ENCODE measurements around the gene TMEM163. TPM values are rescaled to one million over a fixed set of nuclear protein-coding genes. Genes with fewer than 3 reads are reported as not detected.
"Not testable (repeated sequence)": the region's sequence is repeated elsewhere in the genome, so short reads cannot be mapped to it uniquely, and the experiment has no call there.

The TMEM163 gene
- total RNA-seq, 4 donors from 2014 or later: 0.42 to 1.3 (median 1.1) TPM

DNA sequence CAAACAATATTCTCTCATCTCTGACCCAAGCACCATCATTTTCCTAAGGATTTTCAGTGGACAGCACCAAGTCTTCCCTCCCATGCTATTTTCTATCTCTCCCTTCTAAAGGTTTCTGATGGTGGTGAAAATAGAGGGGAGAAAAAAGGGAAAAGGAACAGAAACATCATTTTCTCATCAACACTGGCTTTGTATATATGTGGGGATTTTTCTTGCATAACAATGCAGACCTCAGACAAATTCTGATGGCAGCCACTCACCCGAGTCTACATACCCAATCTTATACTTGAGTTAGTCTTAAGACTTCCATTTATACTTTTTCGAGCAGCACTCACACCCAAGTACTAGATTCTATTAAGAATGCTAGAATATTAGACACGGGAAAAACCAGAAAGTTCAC lies 95.8 kb downstream of the TMEM163 start:
- Histone ChIP-seq H3K9me3 (peaks cover 0 to 14% (median 7%) of the 10 kb centered on the region in 4 donors), H3K36me3 (no peaks in the 10 kb centered on the region), H3K27ac (replicated peaks in 1 of 4) (no peak overlapping the region), H3K4me3 (no peak overlapping the region), H3K27me3 (no peaks in the 10 kb centered on the region), H3K4me1 (no peaks in the 10 kb centered on the region)
- WGBS: 78% methylated on average over 3 of the region's 3 CpGs
- no peak for DNase-seq (ENCODE audit: extremely low spot score)
- TF ChIP-seq POLR2A (IDR thresholded peaks at IDR 0.05; ENCODE audit: low read depth) (no peak), POLR2AphosphoS5 (IDR thresholded peaks at IDR 0.05) (no peak), EP300 (IDR thresholded peaks at IDR 0.05) (no peak)
- TF ChIP-seq, protein P1, sequence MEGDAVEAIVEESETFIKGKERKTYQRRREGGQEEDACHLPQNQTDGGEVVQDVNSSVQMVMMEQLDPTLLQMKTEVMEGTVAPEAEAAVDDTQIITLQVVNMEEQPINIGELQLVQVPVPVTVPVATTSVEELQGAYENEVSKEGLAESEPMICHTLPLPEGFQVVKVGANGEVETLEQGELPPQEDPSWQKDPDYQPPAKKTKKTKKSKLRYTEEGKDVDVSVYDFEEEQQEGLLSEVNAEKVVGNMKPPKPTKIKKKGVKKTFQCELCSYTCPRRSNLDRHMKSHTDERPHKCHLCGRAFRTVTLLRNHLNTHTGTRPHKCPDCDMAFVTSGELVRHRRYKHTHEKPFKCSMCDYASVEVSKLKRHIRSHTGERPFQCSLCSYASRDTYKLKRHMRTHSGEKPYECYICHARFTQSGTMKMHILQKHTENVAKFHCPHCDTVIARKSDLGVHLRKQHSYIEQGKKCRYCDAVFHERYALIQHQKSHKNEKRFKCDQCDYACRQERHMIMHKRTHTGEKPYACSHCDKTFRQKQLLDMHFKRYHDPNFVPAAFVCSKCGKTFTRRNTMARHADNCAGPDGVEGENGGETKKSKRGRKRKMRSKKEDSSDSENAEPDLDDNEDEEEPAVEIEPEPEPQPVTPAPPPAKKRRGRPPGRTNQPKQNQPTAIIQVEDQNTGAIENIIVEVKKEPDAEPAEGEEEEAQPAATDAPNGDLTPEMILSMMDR (IDR thresholded peaks at IDR 0.05): no peak
- intact Hi-C loops (cut with DNase I): no loop called here

DNA sequence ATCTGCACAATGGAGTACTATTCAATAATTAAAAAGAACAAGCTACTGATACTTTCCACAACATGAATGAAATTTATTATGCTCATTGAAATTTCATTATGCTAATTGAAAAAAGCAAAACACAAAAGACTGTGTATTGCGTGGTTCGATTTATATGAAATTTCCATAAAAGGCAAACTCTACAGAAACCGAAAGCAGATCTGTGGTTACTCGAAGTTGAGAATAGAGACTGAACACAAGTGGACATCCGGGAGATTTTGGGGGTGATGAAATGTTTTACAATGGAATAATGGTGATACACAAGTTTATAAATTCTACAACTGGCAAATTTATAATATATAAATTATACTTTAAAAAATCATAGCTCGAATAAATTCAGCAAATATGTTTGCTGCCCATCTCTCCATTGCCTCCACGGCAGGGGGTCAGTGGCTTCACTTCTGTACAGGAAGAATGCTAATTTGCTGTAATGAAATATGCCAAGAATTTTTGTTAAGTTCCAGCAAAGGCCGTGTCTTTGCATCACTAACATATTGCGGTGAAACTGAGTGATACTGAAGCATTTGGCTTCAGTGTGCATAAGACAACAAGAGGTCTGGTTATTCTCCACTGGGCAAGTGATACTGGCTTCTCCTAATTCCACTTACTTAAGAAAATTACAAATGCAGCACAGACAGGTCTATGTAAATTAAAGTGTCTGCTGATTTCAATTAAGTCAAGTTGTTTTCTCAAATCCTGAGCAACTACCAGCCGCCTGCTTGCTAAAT lies 96.7 kb downstream of the TMEM163 start:
- TF ChIP-seq POLR2AphosphoS5 (IDR thresholded peaks at IDR 0.05): no peak
- TF ChIP-seq POLR2A (IDR thresholded peaks at IDR 0.05; ENCODE audit: low read depth): no peak
- TF ChIP-seq EP300 (IDR thresholded peaks at IDR 0.05): no peak
- TF ChIP-seq, protein P1 (IDR thresholded peaks at IDR 0.05): no peak
- no peak overlapping the region for H3K4me3 ChIP-seq
- H3K36me3 ChIP-seq: no peaks in the 10 kb centered on the region
- H3K27ac ChIP-seq (replicated peaks in 1 of 4): no peak overlapping the region
- no peaks in the 10 kb centered on the region for H3K27me3 ChIP-seq
- peaks cover 0 to 14% (median 7%) of the 10 kb centered on the region in 4 donors for H3K9me3 ChIP-seq
- peak; percentile 57 for DNase-seq (ENCODE audit: extremely low spot score)
- intact Hi-C loops (cut with DNase I): no loop called here
- WGBS: 91% methylated on average over 10 of the region's 10 CpGs
- H3K4me1 ChIP-seq: no peaks in the 10 kb centered on the region

DNA sequence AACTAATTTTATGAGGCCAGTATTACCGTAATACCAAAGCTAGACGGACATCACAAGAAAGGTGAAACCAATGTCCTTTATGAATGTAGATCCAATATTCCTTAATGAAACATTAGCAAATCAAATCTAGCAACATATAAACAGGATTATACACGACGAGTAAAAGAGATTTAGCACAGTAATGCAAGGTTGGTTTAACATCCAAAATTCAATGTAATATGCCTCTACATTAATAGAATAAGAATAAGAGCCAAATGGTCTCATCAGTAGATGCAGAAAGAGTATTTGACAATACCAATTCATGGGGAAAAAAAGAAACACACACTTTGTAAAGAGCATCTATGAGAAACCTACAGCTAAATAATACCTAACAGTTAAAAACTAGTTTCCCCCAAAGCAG lies 99.5 kb downstream of the TMEM163 start:
- no peaks in the 10 kb centered on the region for H3K27me3 ChIP-seq
- H3K4me3 ChIP-seq: no peak overlapping the region
- intact Hi-C loops (cut with DNase I): no loop called here
- 95% methylated on average over 4 of the region's 4 CpGs for WGBS
- no peak overlapping the region for H3K27ac ChIP-seq (replicated peaks in 1 of 4)
- DNase-seq (ENCODE audit: extremely low spot score): no peak
- no peaks in the 10 kb centered on the region for H3K4me1 ChIP-seq
- no peak for TF ChIP-seq EP300 (IDR thresholded peaks at IDR 0.05)
- no peaks in the 10 kb centered on the region for H3K36me3 ChIP-seq
- peaks cover 0 to 14% (median 7%) of the 10 kb centered on the region in 4 donors for H3K9me3 ChIP-seq

DNA sequence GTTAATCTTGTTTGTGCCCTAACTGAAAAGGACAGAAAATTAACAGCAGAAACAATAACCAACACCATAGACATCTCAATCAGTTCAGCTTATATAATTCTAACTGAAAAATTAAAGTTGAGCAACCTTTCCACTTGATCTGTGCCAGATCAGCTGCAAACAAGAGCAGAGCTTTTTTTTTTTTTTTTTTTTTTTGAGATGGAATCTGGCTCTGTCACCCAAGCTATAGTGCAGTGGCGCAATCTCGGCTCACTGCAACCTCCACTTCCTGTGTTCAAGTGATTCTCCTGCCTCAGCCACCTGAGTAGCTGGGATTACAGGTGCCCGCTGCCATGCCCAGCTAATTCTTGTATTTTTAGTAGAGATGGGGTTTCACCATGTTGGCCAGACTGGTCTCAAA lies 103.3 kb downstream of the TMEM163 start:
- H3K27ac ChIP-seq (replicated peaks in 1 of 4); H3K27me3 ChIP-seq; H3K4me1 ChIP-seq; intact Hi-C loops (cut with DNase I); H3K4me3 ChIP-seq; H3K36me3 ChIP-seq: not testable (repeated sequence)
- DNase-seq (ENCODE audit: extremely low spot score): peak; percentile 3
- 88% methylated on average over 3 of the region's 3 CpGs for WGBS
- H3K9me3 ChIP-seq: peaks cover 0 to 31% (median 13%) of the 10 kb centered on the region in 4 donors

DNA sequence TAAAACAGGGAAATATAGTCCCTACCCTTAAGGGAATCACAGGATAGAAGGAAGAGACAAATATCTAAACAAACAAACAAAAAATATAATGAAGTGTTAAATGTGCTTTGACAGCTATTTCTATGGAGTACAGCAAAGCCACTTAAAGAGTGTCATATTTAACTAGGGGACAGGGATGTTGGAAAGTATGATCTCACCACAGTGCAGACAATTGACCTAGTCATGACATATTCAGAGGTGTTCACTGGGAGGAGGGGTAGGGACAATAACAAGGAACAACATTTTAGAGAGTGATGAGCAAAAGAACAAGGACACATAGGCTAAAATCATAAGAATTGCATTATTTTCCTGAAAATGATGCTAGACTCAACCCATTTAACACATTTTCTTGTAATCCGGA lies 107.5 kb downstream of the TMEM163 start:
- Histone ChIP-seq H3K36me3 (no peaks in the 10 kb centered on the region), H3K27ac (replicated peaks in 1 of 4) (no peak overlapping the region), H3K4me3 (no peak overlapping the region), H3K9me3 (peaks cover 0 to 23% (median 6%) of the 10 kb centered on the region in 4 donors), H3K27me3 (no peaks in the 10 kb centered on the region), H3K4me1 (no peaks in the 10 kb centered on the region)
- DNase-seq (ENCODE audit: extremely low spot score): peak; percentile 2
- intact Hi-C loops (cut with DNase I): no loop called here
- TF ChIP-seq, protein P1 (IDR thresholded peaks at IDR 0.05): no peak
- TF ChIP-seq POLR2AphosphoS5 (IDR thresholded peaks at IDR 0.05) (no peak), POLR2A (IDR thresholded peaks at IDR 0.05; ENCODE audit: low read depth) (no peak), EP300 (IDR thresholded peaks at IDR 0.05) (no peak)
- WGBS: 93% methylated on average over 1 of the region's 1 CpG

DNA sequence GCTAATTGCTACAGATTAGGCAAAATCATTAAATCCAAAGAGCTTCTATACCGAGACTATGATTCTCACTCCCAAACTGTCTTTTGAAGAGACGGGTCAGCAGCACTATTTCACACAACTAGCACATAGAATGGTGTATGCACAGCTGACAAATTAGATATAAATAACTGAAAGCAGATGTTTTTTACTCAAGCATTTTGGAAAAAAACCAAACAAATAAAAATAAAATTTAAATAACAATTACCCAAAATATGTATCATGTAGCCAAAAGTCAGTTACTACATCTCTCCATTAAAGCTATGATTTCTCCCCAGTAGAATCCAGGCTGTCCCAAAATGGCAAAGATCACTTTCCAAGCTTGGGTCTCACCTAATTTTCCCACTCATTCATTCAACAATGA lies 107.9 kb downstream of the TMEM163 start:
- Histone ChIP-seq H3K4me1 (no peaks in the 10 kb centered on the region), H3K9me3 (peaks cover 0 to 23% (median 6%) of the 10 kb centered on the region in 4 donors), H3K4me3 (no peak overlapping the region), H3K27me3 (no peaks in the 10 kb centered on the region), H3K36me3 (no peaks in the 10 kb centered on the region), H3K27ac (replicated peaks in 1 of 4) (no peak overlapping the region)
- intact Hi-C loops (cut with DNase I): no loop called here
- peak; percentile 7 for DNase-seq (ENCODE audit: extremely low spot score)
- TF ChIP-seq POLR2AphosphoS5 (IDR thresholded peaks at IDR 0.05): no peak
- TF ChIP-seq EP300 (IDR thresholded peaks at IDR 0.05): no peak
- no peak for TF ChIP-seq POLR2A (IDR thresholded peaks at IDR 0.05; ENCODE audit: low read depth)
- TF ChIP-seq, protein P1 (IDR thresholded peaks at IDR 0.05): no peak
- 66% methylated on average over 2 of the region's 2 CpGs for WGBS

Measured in esophagus muscularis mucosa (tissue), 4 donors.